ENCODE results near the gene BICD2. TPM values are rescaled to one million over a fixed set of nuclear protein-coding genes. Genes with fewer than 3 reads are reported as not detected.
A peak's percentile ranks its signal among the peaks of the same experiment; 100 is the strongest.

BICD2 gene
- total and polyA plus RNA-seq, 10 of the 15 experiments (the other 5 are each of a cell fraction or from before 2014, with no cell fraction given), result 5.3 to 25.5 (median 14.4) TPM

DNA sequence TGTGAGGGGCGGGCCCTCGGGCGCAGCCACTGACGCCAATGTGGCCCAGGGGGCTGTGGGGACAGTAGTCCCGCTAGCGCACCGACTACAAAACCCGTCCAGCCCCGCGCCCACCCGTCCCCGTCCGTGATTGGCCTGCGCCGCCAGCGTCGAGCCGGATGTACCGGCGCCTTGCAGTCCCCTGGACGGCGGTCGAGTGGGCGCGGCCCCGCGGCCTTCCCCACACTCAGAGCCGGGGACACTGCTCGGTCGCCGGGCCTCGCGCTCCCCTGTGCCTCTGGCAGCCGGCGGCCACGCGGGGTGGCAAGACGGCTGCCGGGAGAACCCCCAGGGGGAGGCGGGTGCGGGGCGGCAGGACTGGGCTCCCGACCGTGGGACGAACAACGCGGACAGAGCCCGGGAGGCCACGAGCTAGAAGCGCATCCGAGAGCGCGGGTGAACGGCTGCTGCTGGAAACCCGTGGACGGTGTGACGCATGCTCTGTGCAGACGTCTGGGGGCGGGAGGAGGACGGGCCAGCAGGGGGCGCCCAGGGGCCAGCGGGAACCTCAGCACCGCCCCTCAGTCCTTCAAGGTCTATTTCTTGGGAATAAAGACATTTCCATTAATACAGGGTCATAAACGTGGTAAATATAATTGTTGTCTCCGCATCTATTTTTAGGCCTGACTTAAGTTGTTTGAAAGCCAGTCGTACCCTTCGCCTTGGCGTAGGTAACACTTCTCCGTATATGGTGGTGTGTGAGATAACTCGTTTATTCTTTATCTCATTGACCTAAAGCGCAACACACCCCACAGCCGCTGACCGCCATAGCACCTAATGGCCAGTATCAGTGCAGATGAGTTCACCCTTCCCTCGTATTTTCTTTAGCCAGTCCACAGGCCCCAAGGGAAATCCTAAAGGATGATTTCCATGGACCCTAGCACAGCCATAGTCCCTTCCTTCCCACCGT is 629 bp upstream of the BICD2 start (continued):
- TF ChIP-seq, protein P1, sequence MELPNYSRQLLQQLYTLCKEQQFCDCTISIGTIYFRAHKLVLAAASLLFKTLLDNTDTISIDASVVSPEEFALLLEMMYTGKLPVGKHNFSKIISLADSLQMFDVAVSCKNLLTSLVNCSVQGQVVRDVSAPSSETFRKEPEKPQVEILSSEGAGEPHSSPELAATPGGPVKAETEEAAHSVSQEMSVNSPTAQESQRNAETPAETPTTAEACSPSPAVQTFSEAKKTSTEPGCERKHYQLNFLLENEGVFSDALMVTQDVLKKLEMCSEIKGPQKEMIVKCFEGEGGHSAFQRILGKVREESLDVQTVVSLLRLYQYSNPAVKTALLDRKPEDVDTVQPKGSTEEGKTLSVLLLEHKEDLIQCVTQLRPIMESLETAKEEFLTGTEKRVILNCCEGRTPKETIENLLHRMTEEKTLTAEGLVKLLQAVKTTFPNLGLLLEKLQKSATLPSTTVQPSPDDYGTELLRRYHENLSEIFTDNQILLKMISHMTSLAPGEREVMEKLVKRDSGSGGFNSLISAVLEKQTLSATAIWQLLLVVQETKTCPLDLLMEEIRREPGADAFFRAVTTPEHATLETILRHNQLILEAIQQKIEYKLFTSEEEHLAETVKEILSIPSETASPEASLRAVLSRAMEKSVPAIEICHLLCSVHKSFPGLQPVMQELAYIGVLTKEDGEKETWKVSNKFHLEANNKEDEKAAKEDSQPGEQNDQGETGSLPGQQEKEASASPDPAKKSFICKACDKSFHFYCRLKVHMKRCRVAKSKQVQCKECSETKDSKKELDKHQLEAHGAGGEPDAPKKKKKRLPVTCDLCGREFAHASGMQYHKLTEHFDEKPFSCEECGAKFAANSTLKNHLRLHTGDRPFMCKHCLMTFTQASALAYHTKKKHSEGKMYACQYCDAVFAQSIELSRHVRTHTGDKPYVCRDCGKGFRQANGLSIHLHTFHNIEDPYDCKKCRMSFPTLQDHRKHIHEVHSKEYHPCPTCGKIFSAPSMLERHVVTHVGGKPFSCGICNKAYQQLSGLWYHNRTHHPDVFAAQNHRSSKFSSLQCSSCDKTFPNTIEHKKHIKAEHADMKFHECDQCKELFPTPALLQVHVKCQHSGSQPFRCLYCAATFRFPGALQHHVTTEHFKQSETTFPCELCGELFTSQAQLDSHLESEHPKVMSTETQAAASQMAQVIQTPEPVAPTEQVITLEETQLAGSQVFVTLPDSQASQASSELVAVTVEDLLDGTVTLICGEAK (IDR thresholded peaks at IDR 0.05; ENCODE audit: borderline replicate concordance), result peak; percentile 53; the same call in 1 of the 2 replicates
- no peak for TF ChIP-seq ATF7 (IDR thresholded peaks at IDR 0.05; ENCODE audit: low read depth)
- TF ChIP-seq KDM1A (IDR thresholded peaks at IDR 0.05; ENCODE audit: borderline replicate concordance), result no peak
- TF ChIP-seq YY1 (IDR thresholded peaks at IDR 0.05; ENCODE audit: low read depth, low read length), result peak; percentile 74
- no peak for TF ChIP-seq IRF4 (IDR thresholded peaks at IDR 0.05; ENCODE audit: low read depth, low read length)
- TF ChIP-seq WRNIP1 (IDR thresholded peaks at IDR 0.05; ENCODE audit: borderline replicate concordance, low read depth, low read length), result no peak
- TF ChIP-seq PAX5 (IDR thresholded peaks at IDR 0.05; ENCODE audit: borderline replicate concordance, low read depth, low read length), result no peak
- peak; percentile 98 for TF ChIP-seq CREB1 (IDR thresholded peaks at IDR 0.05; ENCODE audit: low read depth)
- TF ChIP-seq PAX8 (IDR thresholded peaks at IDR 0.05), result no peak
- peak; percentile 88; the same call in 1 of the 2 replicates for TF ChIP-seq TARDBP (IDR thresholded peaks at IDR 0.05; ENCODE audit: borderline replicate concordance)
